ENCODE measurements around the gene GANC.

Gene GANC

DNA sequence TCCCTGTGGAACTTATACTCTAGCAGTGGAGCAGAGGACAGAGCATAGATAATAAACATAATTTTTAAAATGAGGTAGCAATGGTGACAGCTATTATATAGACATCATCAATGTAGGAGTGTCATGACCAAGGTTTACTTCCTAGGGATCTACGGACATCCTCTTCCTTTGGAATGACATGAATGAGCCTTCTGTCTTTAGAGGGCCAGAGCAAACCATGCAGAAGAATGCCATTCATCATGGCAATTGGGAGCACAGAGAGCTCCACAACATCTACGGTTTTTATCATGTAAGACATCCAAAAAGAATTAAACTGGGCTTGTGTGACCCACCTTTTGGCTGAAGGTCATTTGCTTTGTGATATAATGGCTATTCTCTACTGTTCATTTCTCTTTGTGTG lies 56.2 kb downstream of the GANC start:
- TF ChIP-seq TAF1 (IDR thresholded peaks at IDR 0.05; ENCODE audit: borderline replicate concordance, insufficient read depth, low read length) (no peak), SIN3A (IDR thresholded peaks at IDR 0.05; ENCODE audit: borderline replicate concordance, insufficient read depth, low read length) (no peak), POLR2AphosphoS5 (IDR thresholded peaks at IDR 0.05; ENCODE audit: low read depth, low read length) (no peak), FOXP2 (optimal IDR thresholded peaks at IDR 0.05; ENCODE audit: borderline replicate concordance, extremely low read depth, extremely low read length, insufficient read depth) (no peak)
- TF ChIP-seq, protein P1, sequence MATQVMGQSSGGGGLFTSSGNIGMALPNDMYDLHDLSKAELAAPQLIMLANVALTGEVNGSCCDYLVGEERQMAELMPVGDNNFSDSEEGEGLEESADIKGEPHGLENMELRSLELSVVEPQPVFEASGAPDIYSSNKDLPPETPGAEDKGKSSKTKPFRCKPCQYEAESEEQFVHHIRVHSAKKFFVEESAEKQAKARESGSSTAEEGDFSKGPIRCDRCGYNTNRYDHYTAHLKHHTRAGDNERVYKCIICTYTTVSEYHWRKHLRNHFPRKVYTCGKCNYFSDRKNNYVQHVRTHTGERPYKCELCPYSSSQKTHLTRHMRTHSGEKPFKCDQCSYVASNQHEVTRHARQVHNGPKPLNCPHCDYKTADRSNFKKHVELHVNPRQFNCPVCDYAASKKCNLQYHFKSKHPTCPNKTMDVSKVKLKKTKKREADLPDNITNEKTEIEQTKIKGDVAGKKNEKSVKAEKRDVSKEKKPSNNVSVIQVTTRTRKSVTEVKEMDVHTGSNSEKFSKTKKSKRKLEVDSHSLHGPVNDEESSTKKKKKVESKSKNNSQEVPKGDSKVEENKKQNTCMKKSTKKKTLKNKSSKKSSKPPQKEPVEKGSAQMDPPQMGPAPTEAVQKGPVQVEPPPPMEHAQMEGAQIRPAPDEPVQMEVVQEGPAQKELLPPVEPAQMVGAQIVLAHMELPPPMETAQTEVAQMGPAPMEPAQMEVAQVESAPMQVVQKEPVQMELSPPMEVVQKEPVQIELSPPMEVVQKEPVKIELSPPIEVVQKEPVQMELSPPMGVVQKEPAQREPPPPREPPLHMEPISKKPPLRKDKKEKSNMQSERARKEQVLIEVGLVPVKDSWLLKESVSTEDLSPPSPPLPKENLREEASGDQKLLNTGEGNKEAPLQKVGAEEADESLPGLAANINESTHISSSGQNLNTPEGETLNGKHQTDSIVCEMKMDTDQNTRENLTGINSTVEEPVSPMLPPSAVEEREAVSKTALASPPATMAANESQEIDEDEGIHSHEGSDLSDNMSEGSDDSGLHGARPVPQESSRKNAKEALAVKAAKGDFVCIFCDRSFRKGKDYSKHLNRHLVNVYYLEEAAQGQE (IDR thresholded peaks at IDR 0.05; ENCODE audit: insufficient read depth in 1 of 2, low read depth in 2 of 2, low read length in 2 of 2): no peak

DNA sequence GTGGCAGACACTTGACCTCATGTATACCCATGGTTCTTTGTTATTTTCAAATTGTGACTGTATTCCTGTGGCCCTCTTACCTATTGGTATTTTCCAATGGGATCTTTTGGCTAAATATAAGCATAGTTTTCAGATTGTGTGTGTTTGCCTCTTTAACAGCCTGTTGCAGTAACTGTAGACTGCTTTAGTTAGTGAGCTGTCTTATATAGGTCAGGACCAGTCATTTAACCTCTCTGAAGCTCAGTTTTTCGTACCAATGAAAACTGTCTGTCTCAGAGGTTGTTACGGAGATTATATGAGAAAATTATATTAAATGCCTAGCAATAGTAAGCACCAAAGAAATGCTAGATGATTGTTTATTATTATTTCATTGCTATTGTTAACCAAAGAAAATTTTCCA lies 57.0 kb downstream of the GANC start:
- TF ChIP-seq TAF1 (IDR thresholded peaks at IDR 0.05; ENCODE audit: borderline replicate concordance, insufficient read depth, low read length) (no peak), POLR2AphosphoS5 (IDR thresholded peaks at IDR 0.05; ENCODE audit: low read depth, low read length) (no peak), SIN3A (IDR thresholded peaks at IDR 0.05; ENCODE audit: borderline replicate concordance, insufficient read depth, low read length) (no peak), FOXP2 (optimal IDR thresholded peaks at IDR 0.05; ENCODE audit: borderline replicate concordance, extremely low read depth, extremely low read length, insufficient read depth) (no peak)
- TF ChIP-seq, protein P1 (IDR thresholded peaks at IDR 0.05; ENCODE audit: insufficient read depth in 1 of 2, low read depth in 2 of 2, low read length in 2 of 2): no peak

DNA sequence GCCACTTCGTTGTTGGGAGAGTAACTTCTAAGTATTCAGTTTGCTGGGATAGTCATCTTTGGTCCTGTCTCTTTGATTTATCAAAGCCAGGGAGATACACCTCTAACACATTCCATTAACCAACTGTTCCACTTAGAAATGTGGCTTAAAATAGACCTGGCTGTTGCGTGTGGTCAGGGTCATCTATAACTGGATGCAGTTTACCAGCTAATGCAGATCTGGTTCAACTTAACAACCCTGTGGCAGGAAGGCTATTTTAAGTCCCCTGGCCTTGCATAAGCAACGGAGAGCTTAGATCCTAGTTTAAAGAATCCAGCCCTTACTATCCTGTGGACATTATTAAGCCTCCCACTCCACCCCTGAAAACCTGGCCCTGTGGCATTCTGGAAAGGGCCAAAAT lies 58.2 kb downstream of the GANC start:
- TF ChIP-seq TAF1 (IDR thresholded peaks at IDR 0.05; ENCODE audit: borderline replicate concordance, insufficient read depth, low read length) (no peak), SIN3A (IDR thresholded peaks at IDR 0.05; ENCODE audit: borderline replicate concordance, insufficient read depth, low read length) (no peak), FOXP2 (optimal IDR thresholded peaks at IDR 0.05; ENCODE audit: borderline replicate concordance, extremely low read depth, extremely low read length, insufficient read depth) (no peak), POLR2AphosphoS5 (IDR thresholded peaks at IDR 0.05; ENCODE audit: low read depth, low read length) (no peak)
- TF ChIP-seq, protein P1 (IDR thresholded peaks at IDR 0.05; ENCODE audit: insufficient read depth in 1 of 2, low read depth in 2 of 2, low read length in 2 of 2): no peak

DNA sequence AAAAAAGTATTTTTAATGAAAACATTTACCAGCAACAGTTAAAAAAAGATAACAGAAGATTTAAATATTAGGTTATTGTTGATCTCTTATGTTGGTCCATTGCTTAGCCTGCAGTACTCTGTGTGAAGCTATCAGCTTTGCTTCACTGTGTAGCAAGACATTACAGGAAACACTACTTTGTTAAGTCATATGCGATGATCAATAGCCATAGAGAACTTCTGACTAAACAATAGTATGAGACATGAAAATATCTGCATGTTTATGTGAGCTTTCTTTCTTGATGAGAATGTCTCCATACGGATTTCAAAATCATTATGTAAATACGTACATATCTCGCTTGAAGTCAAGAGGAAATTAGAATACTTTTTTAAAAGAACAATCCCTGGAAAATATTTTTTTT lies 59.3 kb downstream of the GANC start:
- TF ChIP-seq POLR2AphosphoS5 (IDR thresholded peaks at IDR 0.05; ENCODE audit: low read depth, low read length) (no peak), FOXP2 (optimal IDR thresholded peaks at IDR 0.05; ENCODE audit: borderline replicate concordance, extremely low read depth, extremely low read length, insufficient read depth) (no peak), TAF1 (IDR thresholded peaks at IDR 0.05; ENCODE audit: borderline replicate concordance, insufficient read depth, low read length) (no peak), SIN3A (IDR thresholded peaks at IDR 0.05; ENCODE audit: borderline replicate concordance, insufficient read depth, low read length) (no peak)
- TF ChIP-seq, protein P1 (IDR thresholded peaks at IDR 0.05; ENCODE audit: insufficient read depth in 1 of 2, low read depth in 2 of 2, low read length in 2 of 2): no peak

DNA sequence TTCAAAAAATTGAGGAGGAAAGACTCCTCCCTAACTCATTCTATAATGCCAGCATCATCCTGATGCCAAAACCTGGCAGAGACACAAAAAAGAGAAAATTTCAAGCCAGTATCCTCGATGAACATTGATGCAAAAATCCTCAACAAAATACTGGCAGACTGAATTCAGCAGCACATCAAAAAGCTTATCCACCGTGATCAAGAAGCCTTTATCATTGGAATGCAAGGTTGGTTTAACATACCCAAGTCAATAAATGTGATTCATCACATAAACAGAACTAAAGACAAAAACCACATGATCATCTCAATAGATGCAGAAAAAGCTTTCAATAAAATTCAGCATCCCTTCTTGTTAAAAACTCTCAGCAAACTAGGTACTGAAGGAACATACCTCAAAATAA lies 62.1 kb downstream of the GANC start:
- TF ChIP-seq SIN3A (IDR thresholded peaks at IDR 0.05; ENCODE audit: borderline replicate concordance, insufficient read depth, low read length) (no peak), POLR2AphosphoS5 (IDR thresholded peaks at IDR 0.05; ENCODE audit: low read depth, low read length) (no peak), TAF1 (IDR thresholded peaks at IDR 0.05; ENCODE audit: borderline replicate concordance, insufficient read depth, low read length) (no peak), FOXP2 (optimal IDR thresholded peaks at IDR 0.05; ENCODE audit: borderline replicate concordance, extremely low read depth, extremely low read length, insufficient read depth) (no peak)
- TF ChIP-seq, protein P1 (IDR thresholded peaks at IDR 0.05; ENCODE audit: insufficient read depth in 1 of 2, low read depth in 2 of 2, low read length in 2 of 2): no peak
